ENCODE data around the gene FAM163A.
"Not testable (repeated sequence)": the region's sequence is repeated elsewhere in the genome, so short reads cannot be mapped to it uniquely, and the experiment has no call there.

The FAM163A gene

DNA sequence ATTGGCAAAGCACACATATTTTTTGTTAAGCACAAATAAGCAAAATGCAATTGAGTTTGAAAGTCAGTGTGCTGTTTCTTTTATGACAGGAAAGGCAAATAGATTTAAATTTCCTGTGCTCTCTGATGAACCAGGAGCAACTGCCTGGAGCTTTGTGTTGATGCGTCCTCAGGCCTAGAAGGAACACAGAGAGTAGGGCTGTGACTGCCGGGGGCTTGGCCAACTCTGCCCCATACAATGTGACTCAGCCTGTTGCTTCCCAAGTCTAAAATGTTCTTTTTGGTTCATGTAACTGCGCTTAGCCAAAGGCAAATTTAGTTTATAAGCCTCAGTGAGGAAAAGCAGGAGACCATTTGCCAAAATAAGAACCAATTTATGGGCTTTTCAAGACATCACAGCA, 97.0 kb downstream of the FAM163A start:
- H3K36me3 ChIP-seq (ENCODE audit: control insufficient read depth, insufficient read depth, low read length) = no peaks in the 10 kb centered on the region
- H3K4me1 ChIP-seq (ENCODE audit: control insufficient read depth, insufficient read depth, low read length) = no peaks in the 10 kb centered on the region
- no peak for DNase-seq (ENCODE audit: low read depth, low spot score)
- H3K4me3 ChIP-seq (ENCODE audit: low read length) = no peak overlapping the region
- no peaks in the 10 kb centered on the region for H3K27me3 ChIP-seq (ENCODE audit: control insufficient read depth, insufficient read depth, low read length)
- H3K9me3 ChIP-seq (ENCODE audit: control insufficient read depth, insufficient read depth, low read length) = no peaks in the 10 kb centered on the region
- H3K27ac ChIP-seq (ENCODE audit: low read length) = no peak overlapping the region
- no CpG with 5 or more reads among the region's 3 CpGs for WGBS (ENCODE audit: insufficient coverage, insufficient read length)

- Histone ChIP-seq H3K4me3 (ENCODE audit: low read length) (no peak overlapping the region), H3K36me3 (ENCODE audit: control insufficient read depth, insufficient read depth, low read length) (no peaks in the 10 kb centered on the region; the same call in 1 of the 2 replicates), H3K27ac (ENCODE audit: low read length) (no peak overlapping the region), H3K9me3 (ENCODE audit: control insufficient read depth, insufficient read depth, low read length) (no peaks in the 10 kb centered on the region), H3K4me1 (ENCODE audit: control insufficient read depth, insufficient read depth, low read length) (no peaks in the 10 kb centered on the region), H3K27me3 (ENCODE audit: control insufficient read depth, insufficient read depth, low read length) (no peaks in the 10 kb centered on the region)
- no peak for DNase-seq (ENCODE audit: low read depth, low spot score)
- WGBS (ENCODE audit: insufficient coverage, insufficient read length) = no CpG with 5 or more reads among the region's 3 CpGs
Measured at GRCh38 chr1:179848233-179848632, 105.1 kb downstream of the FAM163A start.

GRCh38 chr1:179853102-179853501, 110.0 kb downstream of the FAM163A start:
- H3K27me3 ChIP-seq (ENCODE audit: control insufficient read depth, insufficient read depth, low read length) = no peaks in the 10 kb centered on the region
- no peaks in the 10 kb centered on the region for H3K9me3 ChIP-seq (ENCODE audit: control insufficient read depth, insufficient read depth, low read length)
- no peak overlapping the region for H3K27ac ChIP-seq (ENCODE audit: low read length)
- no peaks in the 10 kb centered on the region; the same call in 1 of the 2 replicates for H3K36me3 ChIP-seq (ENCODE audit: control insufficient read depth, insufficient read depth, low read length)
- no CpG with 5 or more reads among the region's 1 CpG for WGBS (ENCODE audit: insufficient coverage, insufficient read length)
- no peak overlapping the region for H3K4me3 ChIP-seq (ENCODE audit: low read length)
- DNase-seq (ENCODE audit: low read depth, low spot score) = no peak
- no peaks in the 10 kb centered on the region for H3K4me1 ChIP-seq (ENCODE audit: control insufficient read depth, insufficient read depth, low read length)

- DNase-seq (ENCODE audit: low read depth, low spot score); H3K36me3 ChIP-seq (ENCODE audit: control insufficient read depth, insufficient read depth, low read length); H3K27ac ChIP-seq (ENCODE audit: low read length); H3K27me3 ChIP-seq (ENCODE audit: control insufficient read depth, insufficient read depth, low read length); H3K4me1 ChIP-seq (ENCODE audit: control insufficient read depth, insufficient read depth, low read length); H3K4me3 ChIP-seq (ENCODE audit: low read length); H3K9me3 ChIP-seq (ENCODE audit: control insufficient read depth, insufficient read depth, low read length): not testable (repeated sequence)
- WGBS (ENCODE audit: insufficient coverage, insufficient read length) = no CpG with 5 or more reads among the region's 4 CpGs
Measured at GRCh38 chr1:179855831-179856230, 112.7 kb downstream of the FAM163A start.

GRCh38 chr1:179856296-179856695, 113.2 kb downstream of the FAM163A start:
- Histone ChIP-seq H3K27ac (ENCODE audit: low read length) (no peak overlapping the region), H3K4me3 (ENCODE audit: low read length) (no peak overlapping the region), H3K27me3 (ENCODE audit: control insufficient read depth, insufficient read depth, low read length) (no peaks in the 10 kb centered on the region), H3K9me3 (ENCODE audit: control insufficient read depth, insufficient read depth, low read length) (no peaks in the 10 kb centered on the region), H3K36me3 (ENCODE audit: control insufficient read depth, insufficient read depth, low read length) (no peaks in the 10 kb centered on the region; the same call in 1 of the 2 replicates), H3K4me1 (ENCODE audit: control insufficient read depth, insufficient read depth, low read length) (no peaks in the 10 kb centered on the region)
- DNase-seq (ENCODE audit: low read depth, low spot score) = no peak
- no CpG with 5 or more reads among the region's 2 CpGs for WGBS (ENCODE audit: insufficient coverage, insufficient read length)

- no peaks in the 10 kb centered on the region for H3K27me3 ChIP-seq (ENCODE audit: control insufficient read depth, insufficient read depth, low read length)
- no CpG with 5 or more reads among the region's 4 CpGs for whole genome bisulfite sequencing (ENCODE audit: insufficient coverage, insufficient read length)
- no peak overlapping the region for H3K27ac ChIP-seq (ENCODE audit: low read length)
- no peak for DNase-seq (ENCODE audit: low read depth, low spot score)
- H3K36me3 ChIP-seq (ENCODE audit: control insufficient read depth, insufficient read depth, low read length) = no peaks in the 10 kb centered on the region; the same call in 1 of the 2 replicates
- no peaks in the 10 kb centered on the region for H3K9me3 ChIP-seq (ENCODE audit: control insufficient read depth, insufficient read depth, low read length)
- no peaks in the 10 kb centered on the region for H3K4me1 ChIP-seq (ENCODE audit: control insufficient read depth, insufficient read depth, low read length)
- H3K4me3 ChIP-seq (ENCODE audit: low read length) = no peak overlapping the region
Measured at GRCh38 chr1:179857009-179857408, 113.9 kb downstream of the FAM163A start.

- no peaks in the 10 kb centered on the region for H3K9me3 ChIP-seq (ENCODE audit: control insufficient read depth, insufficient read depth, low read length)
- H3K4me3 ChIP-seq (ENCODE audit: low read length) = no peak overlapping the region
- peaks cover 7% of the 10 kb centered on the region; the same call in 1 of the 2 replicates for H3K36me3 ChIP-seq (ENCODE audit: control insufficient read depth, insufficient read depth, low read length)
- H3K4me1 ChIP-seq (ENCODE audit: control insufficient read depth, insufficient read depth, low read length) = no peaks in the 10 kb centered on the region
- no peaks in the 10 kb centered on the region for H3K27me3 ChIP-seq (ENCODE audit: control insufficient read depth, insufficient read depth, low read length)
- H3K27ac ChIP-seq (ENCODE audit: low read length) = no peak overlapping the region
- no peak for DNase-seq (ENCODE audit: low read depth, low spot score)
- no CpG with 5 or more reads among the region's 3 CpGs for WGBS (ENCODE audit: insufficient coverage, insufficient read length)
Measured at GRCh38 chr1:179860652-179861051, 117.6 kb downstream of the FAM163A start.

- WGBS (ENCODE audit: insufficient coverage, insufficient read length) = no CpG with 5 or more reads among the region's 6 CpGs
- Histone ChIP-seq H3K4me1 (ENCODE audit: control insufficient read depth, insufficient read depth, low read length) (no peaks in the 10 kb centered on the region), H3K27ac (ENCODE audit: low read length) (no peak overlapping the region), H3K9me3 (ENCODE audit: control insufficient read depth, insufficient read depth, low read length) (no peaks in the 10 kb centered on the region), H3K4me3 (ENCODE audit: low read length) (no peak overlapping the region), H3K36me3 (ENCODE audit: control insufficient read depth, insufficient read depth, low read length) (peaks cover 8% of the 10 kb centered on the region; the same call in 1 of the 2 replicates), H3K27me3 (ENCODE audit: control insufficient read depth, insufficient read depth, low read length) (no peaks in the 10 kb centered on the region)
- DNase-seq (ENCODE audit: low read depth, low spot score) = no peak
Measured at GRCh38 chr1:179865377-179865776, 122.3 kb downstream of the FAM163A start.
